GM12878 (cell line): ENCODE results near the gene ADAMTS7. TPM values are rescaled to one million over a fixed set of nuclear protein-coding genes. Genes with fewer than 3 reads are reported as not detected.

Source experiments
- ATAC-seq: fragments of 200-7000 bp; cut with Tn5 transposase; 3 replicates; pipeline ENCODE4 v1.9.1; 2020; ENCODE audit warnings: mild to moderate bottlenecking, moderate library complexity
- BruUV-seq: library from RNA; stranded (reverse); fragments of 400-500 nt; replicated peaks from 2 replicates; lab custom pipeline; 2021; lab: Mats Ljungman, UMichigan
- CTCF ChIA-PET: fragments of 300-600 bp; sonication (Branson Sonifier 250); formaldehyde crosslinking; extraction: SDS; loops from one replicate; lab custom pipeline; 2021; ENCODE audit warnings: inconsistent platforms; lab: Yijun Ruan, JAX
- POLR2A ChIA-PET: fragments of 350-600 bp; formaldehyde crosslinking; extraction: SDS; loops from one replicate; lab custom pipeline; 2021; ENCODE audit warnings: inconsistent platforms; lab: Charles Lee
- RAD21 ChIA-PET: fragments of 300-600 bp; sonication (Branson Sonifier 250); formaldehyde crosslinking; loops from one replicate; lab custom pipeline; 2023; ENCODE audit warnings: antibody characterized with exemption; ENCODE audit not compliant: unreplicated experiment; lab: Charles Lee
- SMC1A ChIA-PET: fragments of 300-600 bp; sonication (Branson Sonifier 250); formaldehyde crosslinking; loops from one replicate; lab custom pipeline; 2023; ENCODE audit not compliant: unreplicated experiment, uncharacterized antibody; lab: Charles Lee
- DNase-seq: peaks from one replicate; pipeline ENCODE4 v3.0.0-alpha.2; 2011; ENCODE audit warnings: low read depth, low spot score
- FAIRE-seq: peaks from 3 replicates; lab custom pipeline; 2011; peaks lifted over from hg19 to GRCh38; lab: Jason Lieb, UNC
- H2AFZ ChIP-seq: 2 replicates; pipeline ENCODE4 v1.6.0; 2011; ENCODE audit warnings: low read depth, low read length, control low read depth; ENCODE audit not compliant: control insufficient read depth
- H3K27ac ChIP-seq: 2 replicates; pipeline ENCODE4 v1.5.1; 2011; ENCODE audit warnings: control low read depth; ENCODE audit not compliant: control insufficient read depth, insufficient read depth
- H3K27me3 ChIP-seq, 2 experiments: replicated peaks in 1 of 2; 2 replicates each; pipeline versions ENCODE4 v1.6.0 to v1.6.1; 2011; ENCODE audit warnings: low read length in 1 of 2; ENCODE audit not compliant: control insufficient read depth in 2 of 2, insufficient read depth in 2 of 2
- H3K36me3 ChIP-seq, 2 experiments: 2 replicates each; pipeline ENCODE4 v1.5.1; 2011; ENCODE audit warnings: low read length in 1 of 2; ENCODE audit not compliant: control insufficient read depth in 2 of 2, insufficient read depth in 2 of 2
- H3K4me1 ChIP-seq: 2 replicates; pipeline ENCODE4 v1.6.1; 2011; ENCODE audit warnings: mild to moderate bottlenecking, low read length, moderate library complexity, mixed read lengths; ENCODE audit not compliant: control insufficient read depth, insufficient read depth
- H3K4me2 ChIP-seq: 2 replicates; pipeline ENCODE4 v1.6.0; 2011; ENCODE audit warnings: control low read depth; ENCODE audit not compliant: control insufficient read depth, insufficient read depth
- H3K4me3 ChIP-seq: fragments of 200-600 bp; sonication (generic); 2 replicates; pipeline ENCODE4 v1.5.1; 2016
- H3K79me2 ChIP-seq: 2 replicates; pipeline ENCODE4 v1.6.0; 2011; ENCODE audit warnings: low read length; ENCODE audit not compliant: control insufficient read depth, insufficient read depth
- H3K9ac ChIP-seq: 2 replicates; pipeline ENCODE4 v1.8.0; 2011; ENCODE audit warnings: low read length, control low read depth, mixed read lengths; ENCODE audit not compliant: control insufficient read depth, insufficient read depth
- H3K9me3 ChIP-seq: replicated peaks from 3 replicates; pipeline ENCODE4 v1.5.1; 2011; ENCODE audit warnings: mild to moderate bottlenecking, low read length; ENCODE audit not compliant: control insufficient read depth, insufficient read depth
- H4K20me1 ChIP-seq: 2 replicates; pipeline ENCODE4 v1.6.0; 2011; ENCODE audit not compliant: control insufficient read depth, insufficient read depth
- BRCA1 ChIP-seq: IDR thresholded peaks from 2 replicates; pipeline ENCODE4 v1.6.1; 2011; ENCODE audit warnings: low read depth, low read length, improper control_type of control experiment
- CEBPZ ChIP-seq: fragments of 150-350 bp; IDR thresholded peaks from 2 replicates; pipeline ENCODE4 v1.6.1; 2016; ENCODE audit warnings: low read depth, low read length
- CUX1 ChIP-seq: IDR thresholded peaks from 2 replicates; pipeline ENCODE4 v1.6.1; 2012; ENCODE audit warnings: improper control_type of control experiment, low read depth, low read length; ENCODE audit not compliant: insufficient replicate concordance
- HDAC6 ChIP-seq: fragments of 200-600 bp; sonication (generic); IDR thresholded peaks from one replicate; pipeline ENCODE4 v1.8.0; 2017; ENCODE audit warnings: antibody characterized with exemption; ENCODE audit not compliant: unreplicated experiment
- IRF4 ChIP-seq: IDR thresholded peaks from 2 replicates; pipeline ENCODE4 v1.6.1; 2011; ENCODE audit warnings: low read depth, low read length
- KDM1A ChIP-seq: fragments of 200-600 bp; sonication (generic); IDR thresholded peaks from 2 replicates; pipeline ENCODE4 v1.6.1; 2016; ENCODE audit warnings: borderline replicate concordance
- MAX ChIP-seq: IDR thresholded peaks from 2 replicates; pipeline ENCODE4 v1.6.1; 2012; ENCODE audit warnings: low read depth, low read length, improper control_type of control experiment
- MXI1 ChIP-seq: fragments of 150-350 bp; IDR thresholded peaks from 2 replicates; pipeline ENCODE4 v1.6.1; 2011; ENCODE audit warnings: low read depth, mild to moderate bottlenecking, inconsistent platforms, low read length, improper control_type of control experiment
- MYC ChIP-seq: IDR thresholded peaks from 2 replicates; pipeline ENCODE4 v1.6.1; 2011; ENCODE audit warnings: mild to moderate bottlenecking, low read length, moderate library complexity, inconsistent platforms; ENCODE audit not compliant: insufficient read depth, insufficient replicate concordance, insufficient read length, severe bottlenecking
- NFYA ChIP-seq: IDR thresholded peaks from 2 replicates; pipeline ENCODE4 v1.6.1; 2011; ENCODE audit warnings: low read depth, mild to moderate bottlenecking, low read length, improper control_type of control experiment, borderline replicate concordance
- RELB ChIP-seq: fragments of 450-650 bp; IDR thresholded peaks from 2 replicates; pipeline ENCODE4 v1.6.1; 2017; ENCODE audit warnings: low read depth, mild to moderate bottlenecking, moderate library complexity
- TBL1XR1 ChIP-seq: IDR thresholded peaks from 2 replicates; pipeline ENCODE4 v1.6.1; 2012; ENCODE audit warnings: low read depth, low read length, improper control_type of control experiment
- USF2 ChIP-seq: IDR thresholded peaks from 2 replicates; pipeline ENCODE4 v1.6.1; 2011; ENCODE audit warnings: low read depth, low read length, improper control_type of control experiment, borderline replicate concordance
- WGBS: methylation state at CpG from one replicate; pipeline ENCODE4 v1.1.6; 2016; ENCODE audit warnings: low lambda C conversion rate; ENCODE audit not compliant: insufficient replicate concordance, insufficient coverage; ENCODE audit errors: missing lambda C conversion rate; 5-methylcytosine and 5-hydroxymethylcytosine counted together
- in situ Hi-C: fragments of 300-500 bp; cut with MboI; formaldehyde crosslinking; loops from 9 replicates; pipeline ENCODE4 v1.14.3; 2018; ENCODE audit warnings: mixed read lengths
- intact Hi-C: fragments of 100-400 bp; cut with micrococcal nuclease; formaldehyde crosslinking; loops from one replicate; pipeline ENCODE4 v1.14.2; 2022; ENCODE audit not compliant: unreplicated experiment
- polyA plus RNA-seq, 11 experiments: library from polyadenylated mRNA; depleted of rRNA in 4 of 11; unstranded in 6 of 11; stranded (reverse) in 5 of 11; fragments of >200 nt; fragmentation: Nextera tagmentation in 4 of 11; fragmentation: Illumina TruSeq in 1 of 11; extraction: Ambion mirVana in 4 of 11; extraction: Trizol in 1 of 11; gene quantifications; 1 replicate in 1 of 11; 2 replicates in 10 of 11; pipeline versions ENCODE4 v1.2.1 to v1.2.3, GENCODE V29; 2011 to 2016; ENCODE audit warnings: inconsistent platforms in 2 of 11, missing spikeins in 2 of 11, low read depth in 1 of 11
- total RNA-seq, 4 experiments: library from RNA; depleted of rRNA in 3 of 4; stranded (reverse); fragments of >200 nt in 3 of 4; fragmentation: Illumina TruSeq in 1 of 4; extraction: Trizol in 1 of 4; gene quantifications; 2 replicates each; pipeline versions ENCODE4 v1.2.1 to v1.2.3, GENCODE V29; 2013 to 2021

Gene ADAMTS7
- total and polyA plus RNA-seq, 10 of the 15 experiments (the other 5 are each of a cell fraction or from before 2014, with no cell fraction given), result 0.03 to 0.28 (median 0.06) TPM; not detected in 6

- Histone ChIP-seq H3K9me3 (no peaks in the 10 kb centered on the region), H3K4me2 (no peak overlapping the region), H3K4me3 (no peak overlapping the region), H3K36me3 (no peaks in the 10 kb centered on the region), H3K4me1 (no peaks in the 10 kb centered on the region), H3K9ac (no peak overlapping the region), H3K27me3 (no peaks in the 10 kb centered on the region), H2AFZ (no peak overlapping the region), H3K79me2 (no peaks in the 10 kb centered on the region), H3K27ac (no peak overlapping the region), H4K20me1 (no peaks in the 10 kb centered on the region)
- DNase-seq (no peak), ATAC-seq (no peak), FAIRE-seq (no peak)
- no TSS peak for BruUV-seq
- intact Hi-C loops, result no loop called here
- POLR2A ChIA-PET, result no interaction called here
- SMC1A ChIA-PET, result no interaction called here
- in situ Hi-C loops, result no loop called here
- CTCF ChIA-PET, result interaction anchor here (0.9 kb wide), 1 partner anchor 164 kb away, joined by 5 read pairs; no protein-coding TSS in a partner anchor
- WGBS, result 31% methylated on average over 13 of the region's 15 CpGs
- RAD21 ChIA-PET, result no interaction called here
- TF ChIP-seq IRF4 (no peak), NFYA (no peak), KDM1A (no peak), CEBPZ (no peak), MYC (no peak), HDAC6 (no peak), MXI1 (no peak), MAX (no peak), TBL1XR1 (no peak), USF2 (no peak), CUX1 (no peak), BRCA1 (no peak), RELB (no peak)
Observed at GRCh38 chr15:78796510-78796909, 14.8 kb downstream of the ADAMTS7 start.
